Activated CD8-positive, alpha-beta memory T cell treated with anti-CD3 and anti-CD28 coated beads, Interleukin-2, amount 50 U/mL, for 1 hour (primary cell): Measurements from ENCODE around the gene IGFBP7.

Experiments
- DNase-seq: peaks from one replicate; pipeline ENCODE4 v3.0.0-alpha.2; 2020; ENCODE audit errors: extremely low read depth

The IGFBP7 gene

GRCh38 chr4:57095956-57096355 lies 14.2 kb downstream of the IGFBP7 start:
- DNase-seq: no peak

GRCh38 chr4:57095245-57095644 lies 14.9 kb downstream of the IGFBP7 start:
- DNase-seq: no peak

DNA sequence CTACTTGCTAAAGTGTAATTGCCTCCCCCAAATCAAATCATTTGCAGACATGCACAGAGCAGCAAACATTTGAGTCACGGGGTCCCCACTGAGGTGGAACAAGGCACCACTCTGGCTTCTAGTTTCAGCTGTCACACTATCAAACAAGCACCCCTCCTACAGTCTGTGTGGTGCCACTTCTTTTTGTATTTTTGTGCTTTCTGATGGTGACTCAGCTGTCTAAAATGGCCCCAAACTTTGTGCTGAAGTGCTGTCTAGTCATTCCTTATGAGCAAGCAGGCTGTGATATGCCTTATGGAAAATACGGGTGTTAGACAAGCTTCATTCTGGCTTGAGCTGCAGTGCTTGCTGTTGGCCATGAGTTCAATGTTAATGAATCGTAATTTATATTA lies 15.4 kb downstream of the IGFBP7 start:
- no peak for DNase-seq

GRCh38 chr4:57093845-57094831 lies 16.0 kb downstream of the IGFBP7 start:
- no peak for DNase-seq

- DNase-seq: no peak
Observed at GRCh38 chr4:57091657-57092162, 18.5 kb downstream of the IGFBP7 start.

DNA sequence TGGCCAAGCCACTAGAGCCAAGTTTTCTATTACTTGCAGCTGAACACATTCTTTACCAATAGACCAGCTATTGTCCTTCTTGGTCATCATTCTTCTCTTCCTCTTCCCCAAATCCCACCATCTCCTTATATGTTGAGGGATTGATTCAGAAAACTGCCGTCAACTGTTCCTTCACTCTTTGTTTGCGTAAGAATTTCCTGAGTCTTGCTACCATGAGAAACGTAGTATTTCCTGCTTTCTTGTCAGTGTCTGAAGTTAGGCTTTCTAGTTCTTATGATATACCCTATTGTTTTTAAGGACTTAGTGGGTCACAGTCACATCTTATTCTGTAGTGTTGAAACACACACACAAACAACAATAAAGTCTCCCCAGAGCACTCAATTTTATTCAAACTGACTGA lies 20.1 kb downstream of the IGFBP7 start:
- DNase-seq: no peak

- DNase-seq: no peak
Observed at GRCh38 chr4:57089549-57089948, 20.6 kb downstream of the IGFBP7 start.

DNA sequence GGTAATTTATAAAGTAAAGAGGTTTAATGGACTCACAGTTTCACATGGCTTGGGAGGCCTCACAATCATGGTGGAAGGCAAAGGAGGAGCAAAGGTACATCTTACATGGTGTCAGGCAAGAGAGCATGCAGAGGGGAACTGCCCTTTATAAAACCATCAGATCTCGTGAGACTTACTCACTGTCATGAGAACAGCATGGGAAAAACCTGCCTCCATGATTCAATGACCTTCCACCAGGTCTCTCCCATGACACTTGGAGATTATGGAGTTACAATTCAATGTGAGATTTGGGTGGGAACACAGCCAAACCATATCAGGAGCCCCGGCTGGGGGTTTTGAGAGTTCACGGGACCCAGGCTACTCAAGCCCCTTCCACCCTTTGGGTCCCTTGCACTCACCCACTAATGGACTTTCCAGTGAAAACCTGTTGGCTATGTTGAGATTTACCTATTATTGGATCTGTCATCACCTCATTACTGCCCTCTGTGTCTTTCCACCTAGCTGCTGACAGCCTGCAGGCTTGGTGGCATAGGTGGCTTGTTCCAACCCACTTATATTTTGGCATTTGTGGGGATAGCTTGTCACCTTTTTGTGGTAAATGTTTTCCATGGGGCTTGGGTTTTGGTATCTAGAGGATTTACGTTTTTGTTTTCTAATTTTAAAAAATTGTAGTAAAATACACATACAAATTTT lies 24.0 kb downstream of the IGFBP7 start:
- DNase-seq: no peak

- no peak for DNase-seq
Observed at GRCh38 chr4:57085278-57085677, 24.9 kb downstream of the IGFBP7 start.

DNA sequence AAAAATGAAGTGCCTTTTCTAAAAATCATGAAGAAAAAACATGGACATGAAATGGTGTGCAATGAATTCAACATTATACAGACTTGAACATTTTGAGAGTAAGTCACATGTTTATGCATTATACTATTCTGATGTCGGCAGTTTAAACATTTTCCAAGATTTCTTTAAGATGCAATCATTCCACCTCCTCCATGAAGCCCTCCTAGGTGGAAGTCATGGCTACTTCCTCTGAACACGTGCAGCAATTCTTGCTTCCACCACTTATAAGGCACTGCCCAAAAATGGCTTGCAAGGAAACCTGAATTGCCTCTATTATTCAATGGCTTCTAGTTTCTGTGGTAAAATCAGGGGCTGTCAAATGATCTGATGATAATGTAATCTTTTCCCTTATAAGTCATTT lies 25.8 kb downstream of the IGFBP7 start:
- no peak for DNase-seq

DNA sequence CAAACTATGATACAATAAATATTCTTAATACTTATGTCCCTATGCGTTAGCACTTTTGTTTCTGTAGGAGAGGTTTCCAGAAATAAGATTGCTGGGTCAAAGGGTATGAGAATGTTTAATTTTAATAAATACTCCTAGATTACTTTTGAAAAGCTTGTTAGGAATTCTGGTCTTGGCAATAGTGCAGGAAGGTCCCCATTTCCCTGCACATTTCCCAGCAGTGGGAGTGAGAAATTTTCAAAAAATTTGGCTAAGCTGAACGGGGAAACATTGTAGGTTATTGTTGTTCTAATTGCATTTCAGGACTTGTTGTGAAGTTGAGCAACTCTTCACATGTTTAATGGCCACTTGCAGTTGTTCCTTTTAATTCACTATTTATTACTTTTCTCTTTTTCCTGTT lies 27.1 kb downstream of the IGFBP7 start:
- no peak for DNase-seq

GRCh38 chr4:57081651-57082621 lies 28.2 kb downstream of the IGFBP7 start:
- no peak for DNase-seq

DNA sequence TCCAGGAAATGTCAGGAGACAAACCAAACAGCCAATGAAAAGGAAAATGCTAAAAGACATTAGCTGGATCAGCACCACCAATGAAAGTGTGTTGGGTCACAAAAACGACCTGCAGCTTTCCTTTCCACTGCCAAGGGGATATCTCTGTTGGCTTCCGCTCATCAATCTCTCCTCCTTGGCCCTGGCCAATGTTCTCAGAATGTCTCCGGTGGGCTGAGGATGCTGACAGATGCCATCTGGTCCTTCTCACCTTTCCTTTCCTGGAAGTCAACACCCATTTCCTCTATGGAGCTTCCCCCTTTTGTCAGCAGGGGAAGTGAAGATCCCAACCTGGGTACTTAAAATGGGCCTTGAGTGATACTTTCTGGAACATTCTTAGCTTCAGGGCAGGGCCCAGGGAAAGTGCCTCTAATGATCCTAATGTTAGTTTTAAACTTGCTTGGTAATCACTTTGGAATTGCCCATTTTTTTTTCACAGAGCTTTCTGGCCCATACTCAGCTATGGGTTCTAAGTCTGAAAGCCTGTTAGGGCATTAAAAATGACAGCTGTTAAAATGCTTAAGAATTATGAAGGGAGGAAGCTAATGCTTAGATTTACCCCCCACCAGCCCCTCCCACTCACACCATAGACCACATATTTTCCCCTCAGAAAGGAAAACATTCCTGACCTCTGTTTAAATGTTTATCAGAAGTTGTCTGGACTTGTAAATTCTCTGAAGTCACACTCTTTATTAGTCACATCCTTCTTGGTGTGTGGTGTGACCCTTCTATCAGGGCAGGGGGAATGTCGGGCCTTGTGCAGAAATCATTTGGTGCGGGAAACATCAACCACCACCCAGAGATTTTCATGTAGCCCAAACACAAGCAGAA lies 29.2 kb downstream of the IGFBP7 start:
- DNase-seq: no peak

DNA sequence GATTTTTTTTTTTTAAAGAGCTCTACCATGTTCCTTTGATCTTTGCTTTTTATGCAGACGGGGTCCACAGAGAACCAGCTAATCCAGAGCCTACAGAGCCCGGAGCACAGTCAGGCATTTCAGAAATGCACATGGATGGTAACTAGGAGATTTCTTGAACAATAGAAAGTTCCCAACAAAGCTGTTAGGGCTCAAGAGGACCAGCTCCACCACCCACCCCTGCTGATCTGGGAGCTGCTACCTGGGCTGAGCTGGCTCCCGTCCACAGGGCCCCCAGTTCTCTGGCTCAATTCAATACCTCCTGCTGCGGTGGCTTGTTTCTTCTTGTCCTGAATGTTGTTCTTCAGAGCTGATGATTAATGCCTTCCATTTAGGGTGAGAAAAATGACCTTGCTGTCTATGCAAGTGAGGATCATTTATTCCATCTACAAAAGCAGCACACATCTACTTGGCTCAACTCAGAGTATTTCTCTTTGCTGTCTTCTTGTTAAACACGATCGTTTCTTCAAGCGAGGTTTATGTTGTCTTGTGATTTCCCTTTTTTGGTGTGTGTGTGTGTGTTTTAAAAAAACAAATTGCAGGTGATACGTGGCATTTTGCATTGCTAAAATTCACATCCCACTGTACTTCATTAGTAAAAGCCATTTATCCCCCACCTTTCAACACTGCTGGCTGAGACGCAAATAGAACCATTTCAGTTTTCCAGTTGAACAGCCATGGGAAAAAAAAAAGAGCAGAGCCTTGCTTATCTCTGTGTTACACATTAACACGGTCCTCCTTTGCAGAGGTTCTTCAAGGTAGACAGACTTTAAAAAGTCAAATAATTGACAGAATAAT lies 31.3 kb downstream of the IGFBP7 start:
- DNase-seq: no peak

GRCh38 chr4:57077550-57078343 lies 32.4 kb downstream of the IGFBP7 start:
- DNase-seq: no peak

- DNase-seq: no peak
Observed at GRCh38 chr4:57076646-57077045, 33.5 kb downstream of the IGFBP7 start.

DNA sequence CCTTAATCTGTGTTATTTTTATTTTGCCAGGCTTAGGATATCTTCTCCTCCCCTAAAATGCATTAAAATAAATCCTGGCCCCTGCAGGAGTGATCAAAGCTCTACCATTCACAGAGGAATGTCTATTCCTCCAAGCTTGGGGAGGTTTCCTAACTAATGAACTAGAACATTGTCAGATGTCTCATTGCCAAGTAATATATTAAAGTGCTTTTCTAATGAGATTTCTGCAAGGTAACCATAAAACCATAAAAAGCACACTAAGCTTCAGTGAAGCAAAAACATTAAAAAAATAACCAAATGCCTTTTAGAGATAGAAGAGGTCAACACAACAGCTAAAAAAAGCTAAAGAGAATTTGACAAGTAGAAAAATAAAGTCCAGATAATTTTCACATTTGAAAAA lies 34.8 kb downstream of the IGFBP7 start:
- no peak for DNase-seq

GRCh38 chr4:57074744-57075143 lies 35.4 kb downstream of the IGFBP7 start:
- no peak for DNase-seq

- no peak for DNase-seq
Observed at GRCh38 chr4:57073559-57073958, 36.6 kb downstream of the IGFBP7 start.
